ENCODE measurements around the gene RSRP1. TPM values are rescaled to one million over a fixed set of nuclear protein-coding genes. Genes with fewer than 3 reads are reported as not detected.

The RSRP1 gene
- total and polyA plus RNA-seq, 2 of the 4 experiments (the other 2 are of a cell fraction), result 71.0 TPM

DNA sequence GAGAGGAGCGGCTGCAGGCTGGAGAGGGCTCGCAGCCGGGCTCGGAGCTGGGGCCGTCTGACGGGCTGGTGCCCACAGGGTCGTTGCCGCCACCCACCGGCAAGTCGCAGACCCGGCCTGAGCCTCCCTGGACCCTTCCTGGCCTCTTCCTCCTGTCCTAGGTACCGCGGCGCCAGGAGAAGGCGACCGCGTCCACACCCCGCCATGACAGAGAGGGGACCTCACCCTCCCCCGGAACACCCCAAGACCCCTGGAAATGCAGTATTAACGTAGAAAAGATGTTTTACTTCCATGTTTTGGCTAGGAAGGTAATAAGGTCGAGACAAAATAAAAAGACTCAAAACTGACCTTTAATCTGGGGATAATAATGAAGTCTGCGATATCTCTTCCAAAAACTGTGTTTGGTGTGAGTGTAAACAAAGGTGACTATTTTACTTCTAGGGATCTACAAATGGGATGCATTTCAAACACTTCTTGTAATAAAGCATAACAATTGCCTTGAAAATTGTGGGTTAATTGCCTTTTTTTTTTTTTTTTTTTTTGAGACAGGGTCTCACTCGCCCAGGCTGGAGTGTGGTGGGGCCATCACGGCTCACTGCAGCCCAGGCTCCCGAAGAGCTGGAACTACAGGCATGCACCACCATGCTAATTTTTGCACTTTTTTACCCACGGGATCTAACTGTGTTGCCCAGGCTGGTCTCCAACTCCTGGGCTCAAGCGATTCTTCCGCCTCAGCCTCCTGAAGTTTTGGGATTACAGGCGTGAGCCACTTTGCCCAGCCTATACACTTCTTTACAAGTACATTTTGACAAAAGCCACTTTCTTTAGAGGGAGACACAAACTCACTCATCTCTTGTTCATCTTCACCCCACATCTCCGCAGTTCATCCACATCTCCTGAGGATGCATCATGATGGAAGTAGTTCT is 838 bp upstream of the RSRP1 start:
- H3K56ac ChIP-seq (ENCODE audit: extremely low read depth, insufficient read depth, low read length), result peak overlapping the region; percentile 57
- peak overlapping the region; percentile 81 for H2AK9ac ChIP-seq (replicated peaks; ENCODE audit: low read depth, low read length, poor library complexity)
- H2BK120ac ChIP-seq (ENCODE audit: low read depth, low read length), result peak overlapping the region; percentile 37; the same call in 1 of the 2 replicates
- peak overlapping the region; percentile 48 for H4K91ac ChIP-seq (ENCODE audit: insufficient read depth, low read depth, low read length)
- intact Hi-C loops (cut with micrococcal nuclease), result loop anchor here (5.0 to 10.0 kb wide), 2 partner anchors 94 to 567 kb away; partner anchors contain the start of gene MTFR1L
- TF ChIP-seq MXI1 (IDR thresholded peaks at IDR 0.05; ENCODE audit: borderline replicate concordance, low read depth, low read length) (no peak), RAD21 (IDR thresholded peaks at IDR 0.05; ENCODE audit: low read length) (no peak), CTCF (conservative IDR thresholded peaks at IDR 0.05; ENCODE audit: low read depth, low read length) (peak; percentile 22; the same call in 1 of the 2 replicates)
- H2AK5ac ChIP-seq (ENCODE audit: low read depth, low read length), result peak overlapping the region; percentile 36; the same call in 1 of the 2 replicates
- peak overlapping the region; percentile 84 for H3K4ac ChIP-seq (ENCODE audit: low read depth, low read length)
- H2BK20ac ChIP-seq (ENCODE audit: low read depth, low read length), result no peak overlapping the region
- 63% methylated on average over 4 of the region's 30 CpGs; no CpG with 5 or more reads in 1 of the 2 experiments for WGBS, 2 experiments (ENCODE audit: extremely low coverage in 2 of 2, insufficient read length in 1 of 2)
- H2BK15ac ChIP-seq (ENCODE audit: low read depth, low read length), result no peak overlapping the region; the same call in 2 of the 3 replicates
- in situ Hi-C loops (cut with MboI; ENCODE audit: low sequenced_read_pairs), result loop anchor here (25.0 kb wide), 1 partner anchor 564 kb away; the partner anchor contains the start of genes MTFR1L and SELENON
- H3K18ac ChIP-seq (ENCODE audit: low read depth, low read length), result peak overlapping the region; percentile 11; the same call in 1 of the 2 replicates
- H3K14ac ChIP-seq (replicated peaks; ENCODE audit: low read depth, low read length), result peak overlapping the region; percentile 47
- peak overlapping the region; percentile 37 for H4K5ac ChIP-seq (ENCODE audit: low read depth, low read length)
- H3K23ac ChIP-seq (ENCODE audit: low read depth, low read length), result peak overlapping the region; percentile 46; the same call in 1 of the 2 replicates
- H2AFZ ChIP-seq (replicated peaks; ENCODE audit: low read length, poor library complexity), result peak overlapping the region; percentile 91
- DNase-seq, result no peak
- peak overlapping the region; percentile 55 for H3K4me3 ChIP-seq (ENCODE audit: insufficient read depth, low read depth, low read length)
- ChIA-PET CTCF (no interaction called here), POLR2A (ENCODE audit: unreplicated experiment) (interaction anchor here (0.5 to 1.4 kb wide), 4 partner anchors 10 to 184 kb away, joined by 3 to 12 read pairs (median 6); partner anchors contain the start of gene SYF2)
- H3K4me1 ChIP-seq (ENCODE audit: control insufficient read depth, insufficient read depth, low read length), result no peaks in the 10 kb centered on the region
- H3K36me3 ChIP-seq (ENCODE audit: control insufficient read depth, insufficient read depth, low read length), result peaks cover 14% of the 10 kb centered on the region
- H2BK5ac ChIP-seq (ENCODE audit: low read depth, low read length, poor library complexity, severe bottlenecking), result peak overlapping the region; percentile 68
- peaks cover 6 to 43% of the 10 kb centered on the region in 2 experiments for H3K79me1 ChIP-seq (ENCODE audit: low read depth in 1 of 2, low read length in 2 of 2)
- BruUV-seq (replicated peaks), result no TSS peak
- H3K9ac ChIP-seq (ENCODE audit: low read depth, low read length), result peak overlapping the region; percentile 60
- ATAC-seq (ENCODE audit: low read depth), result no peak
- H3K9me1 ChIP-seq (ENCODE audit: insufficient read depth, low read length), result 0 out of 2 replicates have a peak, but pooled peaks cover 4% of the 10 kb centered on the region
- H4K20me1 ChIP-seq (ENCODE audit: insufficient read depth, low read length), result peaks cover 34% of the 10 kb centered on the region
- H4K8ac ChIP-seq (ENCODE audit: low read depth in 2 of 2, low read length in 2 of 2), result peak overlapping the region; percentile 19 to 70
- dilution Hi-C loops (cut with HindIII; ENCODE audit: low sequenced_read_pairs, unreplicated experiment), result no loop called here
- no peaks in the 10 kb centered on the region for H3K27me3 ChIP-seq (ENCODE audit: control insufficient read depth, insufficient read depth, low read length)
- peak overlapping the region; percentile 75 for H3K27ac ChIP-seq (ENCODE audit: insufficient read depth, low read length)
- H3K4me2 ChIP-seq (ENCODE audit: low read depth, low read length), result peak overlapping the region; percentile 84
- no peaks in the 10 kb centered on the region for H3K9me3 ChIP-seq (ENCODE audit: control insufficient read depth, insufficient read depth, low read length)
